GM12801 (cell line): Measurements from ENCODE around the gene DKK3.

Experiments
- CTCF ChIP-seq: IDR thresholded peaks from one replicate; pipeline ENCODE4 v1.5.1; 2011; ENCODE audit warnings: control low read depth; ENCODE audit not compliant: insufficient read length; ENCODE audit errors: extremely low read depth

DKK3 gene

GRCh38 chr11:12006552-12007229 is 1.7 kb downstream of the DKK3 start:
- TF ChIP-seq CTCF = no peak

- no peak for TF ChIP-seq CTCF
These were observed 3.0 kb downstream of the DKK3 start for GRCh38 chr11:12005476-12005875.

GRCh38 chr11:12005061-12005460 is 3.4 kb downstream of the DKK3 start:
- no peak for TF ChIP-seq CTCF

GRCh38 chr11:12003815-12004214 is 4.6 kb downstream of the DKK3 start:
- no peak for TF ChIP-seq CTCF

GRCh38 chr11:12003336-12003735 is 5.1 kb downstream of the DKK3 start:
- no peak for TF ChIP-seq CTCF

GRCh38 chr11:12001186-12001585 is 7.2 kb downstream of the DKK3 start:
- TF ChIP-seq CTCF = no peak

GRCh38 chr11:11998091-11998781 is 10.2 kb downstream of the DKK3 start:
- no peak for TF ChIP-seq CTCF
